Heart left ventricle (tissue), 16 donors: ENCODE results near the gene MAP4K2. TPM values are rescaled to one million over a fixed set of nuclear protein-coding genes. Genes with fewer than 3 reads are reported as not detected.

Experiments used
- ATAC-seq, 4 donors: fragments of 200-7000 bp; cut with Tn5 transposase; one replicate each; pipeline ENCODE4 v1.9.1; 2020 to 2022; ENCODE audit warnings: moderate library complexity in 4 of 4, mild to moderate bottlenecking in 3 of 4, moderate number of reproducible peaks in 1 of 4
- DNase-seq, 5 donors: peaks; one replicate each; pipeline ENCODE4 v3.0.0-alpha.2; 2020
- H3K27ac ChIP-seq, 12 donors: fragments of 200-600 bp; sonication (generic) in 4 of 12; one replicate each; pipeline versions ENCODE4 v1.5.0 to v1.8.0; 2016 to 2022; ENCODE audit warnings: mild to moderate bottlenecking in 2 of 12
- H3K27me3 ChIP-seq, 9 donors: fragments of 200-600 bp; sonication (generic) in 2 of 9; one replicate each; pipeline versions ENCODE4 v1.5.1 to v1.8.0; 2016 to 2022; ENCODE audit warnings: mild to moderate bottlenecking in 3 of 9
- H3K36me3 ChIP-seq, 9 donors: fragments of 200-600 bp; sonication (generic) in 2 of 9; one replicate each; pipeline versions ENCODE4 v1.5.0 to v1.8.0; 2018 to 2022; ENCODE audit warnings: mild to moderate bottlenecking in 2 of 9
- H3K4me1 ChIP-seq, 12 donors: fragments of 200-600 bp; sonication (generic) in 4 of 12; one replicate each; pipeline versions ENCODE4 v1.5.0 to v1.8.0; 2016 to 2022; ENCODE audit warnings: mild to moderate bottlenecking in 3 of 12
- H3K4me3 ChIP-seq, 12 donors: fragments of 200-600 bp; sonication (generic) in 4 of 12; one replicate each; pipeline versions ENCODE4 v1.5.0 to v1.8.0; 2017 to 2022; ENCODE audit warnings: mild to moderate bottlenecking in 9 of 12, moderate library complexity in 4 of 12
- H3K9me3 ChIP-seq, 12 donors: fragments of 200-600 bp; sonication (generic) in 4 of 12; one replicate each; pipeline versions ENCODE4 v1.5.0 to v1.8.0; 2016 to 2022; ENCODE audit warnings: mild to moderate bottlenecking in 1 of 12
- POLR2A ChIP-seq, 2 donors: fragments of 450-650 bp; IDR thresholded peaks; one replicate each; pipeline ENCODE4 v1.6.1; 2017; ENCODE audit warnings: antibody characterized with exemption in 2 of 2, mild to moderate bottlenecking in 2 of 2, moderate library complexity in 2 of 2
- WGBS, 4 donors: extraction: QIAGEN DNeasy Blood & Tissue Kit in 2 of 4; methylation state at CpG; one replicate each; pipeline versions ENCODE4 v1.1.5 to v1.1.7; 2013 to 2018; 5-methylcytosine and 5-hydroxymethylcytosine counted together
- intact Hi-C, 10 donors: fragments of 100-400 bp; cut with DNase I; formaldehyde crosslinking; loops; one replicate each; pipeline versions ENCODE4 v1.11.1 to v1.14.2; 2022
- polyA plus RNA-seq, 2 donors: library from polyadenylated mRNA; stranded (reverse); fragments of 200-250 nt; gene quantifications; one replicate each; pipeline ENCODE4 v1.2.3, GENCODE V29; 2013
- total RNA-seq, 9 donors: library from RNA; depleted of rRNA in 2 of 9; stranded (reverse); fragments of >200 nt in 2 of 9; fragmentation: NEBNext Ultra II Directional in 3 of 9; extraction: Animal tissue kit (Norgen Biotek cat#: 25700) in 3 of 9; gene quantifications; one replicate each; pipeline versions ENCODE4 v1.1.0 to v1.2.4, GENCODE V29; 2016 to 2023
- TF ChIP-seq, protein P1 (sequence below), 12 donors: fragments of 200-600 bp; sonication (generic) in 4 of 12; IDR thresholded peaks; one replicate each; pipeline versions ENCODE4 v1.5.0 to v1.8.0; 2018 to 2022; ENCODE audit warnings: antibody characterized with exemption in 12 of 12, mild to moderate bottlenecking in 5 of 12
- donor health status: ischemic (EF 13 %, LVEDD 7.1; RV severe dilation, severe dysfunction).
- donor health status: healthy with polysubstance abuse.
- donor health status: DM: no; HTN: yes; CAD: no.
- donor health status: DM: no; HTN: no; CAD: no.
- donor health status: ischemic (EF 25% LVEDD 6.9; RV normal size, moderate dysfunction).
- donor health status: ischemic (EF 25% LVEDD 5.7; RV mildly dilated, moderate dysfunction).
- donor health status: healthy.
- donor health status: DM: yes; HTN: yes; CAD: no.
- donor health status: ischemic (EF 35%, LVEDD 5.7; RV mildly dilated, moderate dysfunction).
- donor health status: nonischemic (EF 11% LVEDD 7.7; RV severe dilation, severe dysfunction).
- donor health status: DM: yes; HTN: yes; CAD: no.
- donor health status: PGD.
- donor health status: ischemic (EF 29% LVEDD 5.4; RV normal size, mild dysfunction).
- donor health status: nonischemic (EF 23%, LVEDD 6.1; RV moderate dilation, normal function).

Gene MAP4K2
- total and polyA plus RNA-seq, 11 donors, result 7.0 to 27.5 (median 8.6) TPM

DNA sequence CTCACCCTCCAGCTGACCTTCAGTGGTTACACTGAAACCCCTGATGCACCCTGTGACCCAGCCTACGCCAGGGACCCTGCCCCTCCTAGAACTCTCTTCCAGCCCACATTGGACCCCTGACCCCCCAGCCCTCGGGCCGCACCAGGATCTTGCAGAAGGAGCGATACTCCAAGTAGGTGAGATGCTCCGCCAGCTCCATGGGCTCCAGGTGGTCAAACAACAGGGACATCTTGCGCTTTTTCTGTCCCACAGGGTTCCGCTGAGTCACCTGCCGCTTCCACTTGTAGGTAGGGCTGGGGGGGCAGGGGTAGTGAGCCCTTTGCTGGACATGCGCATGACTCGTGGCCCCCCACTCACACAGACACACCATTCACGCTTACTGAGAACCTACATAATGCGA, 63.1 kb downstream of the MAP4K2 start:
- no peak for TF ChIP-seq POLR2A (IDR thresholded peaks at IDR 0.05)
- TF ChIP-seq, protein P1, sequence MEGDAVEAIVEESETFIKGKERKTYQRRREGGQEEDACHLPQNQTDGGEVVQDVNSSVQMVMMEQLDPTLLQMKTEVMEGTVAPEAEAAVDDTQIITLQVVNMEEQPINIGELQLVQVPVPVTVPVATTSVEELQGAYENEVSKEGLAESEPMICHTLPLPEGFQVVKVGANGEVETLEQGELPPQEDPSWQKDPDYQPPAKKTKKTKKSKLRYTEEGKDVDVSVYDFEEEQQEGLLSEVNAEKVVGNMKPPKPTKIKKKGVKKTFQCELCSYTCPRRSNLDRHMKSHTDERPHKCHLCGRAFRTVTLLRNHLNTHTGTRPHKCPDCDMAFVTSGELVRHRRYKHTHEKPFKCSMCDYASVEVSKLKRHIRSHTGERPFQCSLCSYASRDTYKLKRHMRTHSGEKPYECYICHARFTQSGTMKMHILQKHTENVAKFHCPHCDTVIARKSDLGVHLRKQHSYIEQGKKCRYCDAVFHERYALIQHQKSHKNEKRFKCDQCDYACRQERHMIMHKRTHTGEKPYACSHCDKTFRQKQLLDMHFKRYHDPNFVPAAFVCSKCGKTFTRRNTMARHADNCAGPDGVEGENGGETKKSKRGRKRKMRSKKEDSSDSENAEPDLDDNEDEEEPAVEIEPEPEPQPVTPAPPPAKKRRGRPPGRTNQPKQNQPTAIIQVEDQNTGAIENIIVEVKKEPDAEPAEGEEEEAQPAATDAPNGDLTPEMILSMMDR (IDR thresholded peaks at IDR 0.05), result no peak

DNA sequence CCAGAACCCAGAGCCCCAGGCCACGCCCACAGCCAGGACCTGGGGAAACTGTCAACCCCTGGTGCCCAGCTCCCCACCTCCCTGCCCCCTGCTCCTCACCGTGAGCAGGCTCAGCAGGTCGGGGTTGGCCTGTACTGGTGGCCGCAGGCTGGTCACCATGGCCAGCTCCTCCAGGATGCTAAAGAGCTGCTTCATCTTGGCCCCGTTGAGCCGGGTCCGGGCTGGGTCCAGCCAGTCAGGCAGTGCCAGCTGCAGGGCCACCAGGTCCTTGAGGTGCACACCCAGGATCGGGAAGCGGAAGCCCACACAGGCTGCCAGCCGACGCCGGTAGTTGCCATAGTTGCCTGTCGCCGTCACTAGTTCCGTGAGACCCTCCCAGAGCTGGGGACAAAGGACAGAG, 66.4 kb downstream of the MAP4K2 start:
- no peaks in the 10 kb centered on the region for H3K27me3 ChIP-seq
- whole genome bisulfite sequencing, 4 donors, result 89 to 97% (median 94%) methylated on average over 5 to 15 of the region's 15 CpGs
- peaks cover 0 to 5% (median 0%) of the 10 kb centered on the region in 12 donors for H3K4me1 ChIP-seq
- no peak overlapping the region for H3K4me3 ChIP-seq
- no peak for DNase-seq
- H3K36me3 ChIP-seq, result peaks cover 0 to 31% (median 16%) of the 10 kb centered on the region in 9 donors
- H3K27ac ChIP-seq, result no peak overlapping the region
- TF ChIP-seq, protein P1 (IDR thresholded peaks at IDR 0.05), result no peak
- no peak for TF ChIP-seq POLR2A (IDR thresholded peaks at IDR 0.05)
- no peaks in the 10 kb centered on the region for H3K9me3 ChIP-seq
- intact Hi-C loops, result no loop called here
- no peak for ATAC-seq

More for the DNA sequence above, 63.1 kb downstream of the MAP4K2 start:
- ATAC-seq, result no peak
- Histone ChIP-seq H3K27me3 (no peaks in the 10 kb centered on the region), H3K9me3 (no peaks in the 10 kb centered on the region), H3K27ac (no peak overlapping the region), H3K4me1 (peaks cover 4 to 34% (median 22%) of the 10 kb centered on the region in 12 donors), H3K36me3 (peaks cover 0 to 25% (median 10%) of the 10 kb centered on the region in 9 donors), H3K4me3 (no peak overlapping the region)
- intact Hi-C loops, result loop anchor here in 2 of 10 donors (5.0 kb wide), 1 partner anchor 37 kb away; the partner anchor contains the start of gene SF1 (in 2 of the 2)
- DNase-seq, result no peak
- 93 to 97% (median 96%) methylated on average over 11 to 12 of the region's 12 CpGs for WGBS, 4 donors

DNA sequence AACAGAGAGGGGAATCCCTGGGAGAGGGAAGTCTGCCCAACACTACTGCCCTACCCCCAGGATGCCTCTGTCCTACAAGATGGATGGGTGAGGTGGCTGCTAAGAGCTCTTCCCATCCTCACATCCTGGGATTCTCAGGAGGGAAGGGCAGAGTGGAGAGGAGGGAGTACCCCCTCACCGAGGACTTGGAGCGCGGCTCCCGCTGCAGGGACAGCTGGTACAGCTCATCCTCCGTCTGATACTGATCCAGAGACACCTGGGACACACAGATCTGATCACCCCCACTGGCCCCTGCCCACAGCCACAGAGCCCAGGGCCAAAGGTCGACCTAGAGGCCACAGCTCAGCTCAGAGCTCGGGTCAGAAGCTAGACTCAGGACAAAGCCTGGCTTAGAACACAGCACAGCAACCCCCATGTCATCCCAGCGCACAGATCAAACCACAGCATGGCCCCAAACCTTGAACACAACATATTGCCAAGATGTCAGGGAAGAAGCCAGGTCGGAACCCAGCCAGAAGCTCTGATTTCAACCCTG, 67.2 kb downstream of the MAP4K2 start:
- Histone ChIP-seq H3K27me3 (no peaks in the 10 kb centered on the region), H3K4me1 (no peaks in the 10 kb centered on the region), H3K36me3 (peaks cover 0 to 37% (median 16%) of the 10 kb centered on the region in 9 donors), H3K9me3 (no peaks in the 10 kb centered on the region), H3K4me3 (no peak overlapping the region), H3K27ac (no peak overlapping the region)
- WGBS, 4 donors, result 87 to 93% (median 90%) methylated on average over 9 of the region's 9 CpGs
- no peak for TF ChIP-seq POLR2A (IDR thresholded peaks at IDR 0.05)
- TF ChIP-seq, protein P1 (IDR thresholded peaks at IDR 0.05), result no peak
- ATAC-seq, result no peak
- intact Hi-C loops, result no loop called here
- no peak for DNase-seq

Other genes with a start within 250 kb of the MAP4K2 start
- not detected for gene SLC22A11, start 247.3 kb downstream of the MAP4K2 start, total RNA-seq
- not detected for gene SLC22A11, start 247.3 kb downstream of the MAP4K2 start, polyA plus RNA-seq
- not detected for gene SLC22A12, start 212.0 kb downstream of the MAP4K2 start, total RNA-seq
- not detected for gene SLC22A12, start 212.0 kb downstream of the MAP4K2 start, polyA plus RNA-seq
- gene NRXN2, start 80.0 kb downstream of the MAP4K2 start, total RNA-seq, result 1 to 10 TPM in 4 of 9 donors, under 1 TPM in 4, not detected in 1; 0.62 to 5.5 (median 1.3) TPM
- under 1 TPM; 0.42 to 0.65 TPM for gene NRXN2, start 80.0 kb downstream of the MAP4K2 start, polyA plus RNA-seq
- gene RASGRP2, start 59.1 kb downstream of the MAP4K2 start, total RNA-seq, result 10 to 100 TPM; 22.2 to 34.0 (median 28.1) TPM
- gene RASGRP2, start 59.1 kb downstream of the MAP4K2 start, polyA plus RNA-seq, result 10 to 100 TPM; 16.2 to 78.9 TPM
- 100 to 1,000 TPM in 4 of 9 donors, 10 to 100 TPM in 5; 51.6 to 167 (median 89.9) TPM for gene PYGM, start 43.2 kb downstream of the MAP4K2 start, total RNA-seq
- gene PYGM, start 43.2 kb downstream of the MAP4K2 start, polyA plus RNA-seq, result 10 to 100 TPM; 10.3 to 71.8 TPM
- gene SF1, start 24.7 kb downstream of the MAP4K2 start, total RNA-seq, result 100 to 1,000 TPM; 103 to 349 (median 157) TPM
- gene SF1, start 24.7 kb downstream of the MAP4K2 start, polyA plus RNA-seq, result 10 to 100 TPM; 59.2 to 65.5 TPM
- gene MEN1, start 7.3 kb upstream of the MAP4K2 start, total RNA-seq, result 10 to 100 TPM in 4 of 9 donors, 1 to 10 TPM in 5; 6.6 to 15.0 (median 9.0) TPM
- gene MEN1, start 7.3 kb upstream of the MAP4K2 start, polyA plus RNA-seq, result 10 to 100 TPM in 1 of 2 donors, 1 to 10 TPM in 1; 7.2 to 15.2 TPM
- under 1 TPM in 8 of 9 donors, not detected in 1; 0.12 to 0.50 (median 0.26) TPM for gene CDC42BPG, start 41.4 kb upstream of the MAP4K2 start, total RNA-seq
- under 1 TPM; 0.12 to 0.15 TPM for gene CDC42BPG, start 41.4 kb upstream of the MAP4K2 start, polyA plus RNA-seq
- 100 to 1,000 TPM in 1 of 9 donors, 10 to 100 TPM in 8; 38.2 to 102 (median 58.2) TPM for gene EHD1, start 75.4 kb upstream of the MAP4K2 start, total RNA-seq
- gene EHD1, start 75.4 kb upstream of the MAP4K2 start, polyA plus RNA-seq, result 10 to 100 TPM; 27.9 to 50.4 TPM
- 10 to 100 TPM; 11.4 to 38.5 (median 18.4) TPM for gene ATG2A, start 114.0 kb upstream of the MAP4K2 start, total RNA-seq
- gene ATG2A, start 114.0 kb upstream of the MAP4K2 start, polyA plus RNA-seq, result 10 to 100 TPM; 12.8 to 16.1 TPM
- gene PPP2R5B, start 121.5 kb upstream of the MAP4K2 start, total RNA-seq, result 10 to 100 TPM; 17.5 to 32.5 (median 22.3) TPM
- 10 to 100 TPM; 27.1 to 34.3 TPM for gene PPP2R5B, start 121.5 kb upstream of the MAP4K2 start, polyA plus RNA-seq
- under 1 TPM in 1 of 9 donors, not detected in 8; 0.48 TPM for gene GPHA2, start 132.7 kb upstream of the MAP4K2 start, total RNA-seq
- gene GPHA2, start 132.7 kb upstream of the MAP4K2 start, polyA plus RNA-seq, result not detected
- not detected for gene MAJIN, start 168.9 kb upstream of the MAP4K2 start, total RNA-seq
- not detected for gene MAJIN, start 168.9 kb upstream of the MAP4K2 start, polyA plus RNA-seq
- 10 to 100 TPM in 1 of 9 donors, 1 to 10 TPM in 7, under 1 TPM in 1; 0.87 to 33.4 (median 1.5) TPM for gene BATF2, start 193.8 kb upstream of the MAP4K2 start, total RNA-seq
- gene BATF2, start 193.8 kb upstream of the MAP4K2 start, polyA plus RNA-seq, result 1 to 10 TPM; 1.6 to 2.0 TPM
- 100 to 1,000 TPM in 7 of 9 donors, 10 to 100 TPM in 2; 90.3 to 241 (median 116) TPM for gene ARL2, start 210.9 kb upstream of the MAP4K2 start, total RNA-seq
- 100 to 1,000 TPM; 126 to 158 TPM for gene ARL2, start 210.9 kb upstream of the MAP4K2 start, polyA plus RNA-seq
- 10 to 100 TPM; 12.7 to 33.0 (median 17.9) TPM for gene SNX15, start 224.2 kb upstream of the MAP4K2 start, total RNA-seq
- gene SNX15, start 224.2 kb upstream of the MAP4K2 start, polyA plus RNA-seq, result 10 to 100 TPM; 14.8 to 29.5 TPM
- gene SAC3D1, start 238.0 kb upstream of the MAP4K2 start, total RNA-seq, result 1 to 10 TPM; 4.3 to 9.1 (median 6.2) TPM
- 10 to 100 TPM in 1 of 2 donors, 1 to 10 TPM in 1; 4.8 to 14.6 TPM for gene SAC3D1, start 238.0 kb upstream of the MAP4K2 start, polyA plus RNA-seq